NCI-H146 treated with DMSO at 0.1 percent for 48 hours (cell line): Measurements from ENCODE around the gene METTL22.
A peak's percentile ranks its signal among the peaks of the same experiment; 100 is the strongest.

Experiments used
- DNase-seq: peaks from one replicate; lab custom pipeline; 2025; ENCODE audit not compliant: unreplicated experiment; lab: John Stamatoyannopoulos, UW

Gene METTL22

GRCh38 chr16:8663192-8664089 is 41.9 kb downstream of the METTL22 start:
- DNase-seq, result no peak

GRCh38 chr16:8665529-8665928 is 44.0 kb downstream of the METTL22 start:
- no peak for DNase-seq

DNA sequence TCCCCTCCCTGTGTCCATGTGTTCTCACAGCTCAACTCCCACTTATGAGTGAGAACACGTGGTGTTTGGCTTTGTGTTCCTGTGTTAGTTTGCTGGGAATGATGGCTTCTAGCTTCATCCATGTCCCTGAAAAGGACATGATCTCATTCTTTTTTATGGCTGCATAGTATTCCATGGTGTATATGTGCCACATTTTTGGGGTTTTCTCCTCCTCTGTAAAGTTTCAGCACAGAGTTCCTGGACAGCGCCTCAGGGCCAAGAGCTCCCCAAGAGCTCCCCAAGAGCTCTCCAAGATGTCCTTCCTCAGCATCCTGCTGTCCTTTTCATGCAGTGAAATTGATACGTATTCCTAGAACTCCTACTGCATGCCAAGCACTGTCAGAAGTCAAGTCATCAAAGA is 46.0 kb downstream of the METTL22 start:
- DNase-seq, result no peak

DNA sequence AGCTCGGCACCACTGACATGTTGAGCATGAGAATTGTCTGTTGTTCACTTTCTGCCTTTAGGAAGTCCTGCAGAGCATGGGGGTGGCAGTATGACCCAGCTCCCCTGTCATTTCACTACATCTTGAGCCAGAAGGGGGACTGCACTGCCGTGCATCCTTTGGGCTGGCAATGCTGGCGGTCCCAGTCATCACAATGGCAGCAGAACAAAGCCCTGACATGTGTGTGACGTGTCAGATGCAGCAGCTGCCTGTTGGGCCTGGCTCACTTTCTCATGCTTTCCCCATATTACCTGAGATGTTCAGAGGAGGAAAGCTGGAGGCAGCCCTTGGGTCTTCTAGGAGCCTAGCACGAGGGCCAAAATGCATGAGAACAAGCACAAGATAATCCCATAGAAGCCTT is 46.6 kb downstream of the METTL22 start:
- no peak for DNase-seq

DNA sequence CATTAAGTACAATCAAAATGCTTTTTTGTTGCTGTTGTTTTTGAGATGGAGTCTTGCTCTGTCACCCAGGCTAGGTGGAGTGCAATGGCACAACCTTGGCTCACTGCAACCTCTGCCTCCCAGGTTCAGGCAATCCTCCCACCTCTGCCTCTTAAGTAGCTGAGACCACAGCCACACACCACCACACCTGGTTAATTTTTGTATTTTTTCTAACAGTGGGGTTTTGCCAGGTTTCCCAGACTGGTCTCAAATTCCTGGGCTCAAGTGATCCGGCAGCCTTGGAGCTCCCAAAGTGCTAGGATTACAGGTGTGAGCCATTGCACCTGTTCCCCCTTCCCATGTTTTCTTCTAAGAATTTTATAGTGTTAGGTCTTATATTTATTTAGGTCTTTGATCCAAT is 48.0 kb downstream of the METTL22 start:
- DNase-seq, result no peak

- no peak for DNase-seq
Measured at GRCh38 chr16:8670014-8670560, 48.6 kb downstream of the METTL22 start.

DNA sequence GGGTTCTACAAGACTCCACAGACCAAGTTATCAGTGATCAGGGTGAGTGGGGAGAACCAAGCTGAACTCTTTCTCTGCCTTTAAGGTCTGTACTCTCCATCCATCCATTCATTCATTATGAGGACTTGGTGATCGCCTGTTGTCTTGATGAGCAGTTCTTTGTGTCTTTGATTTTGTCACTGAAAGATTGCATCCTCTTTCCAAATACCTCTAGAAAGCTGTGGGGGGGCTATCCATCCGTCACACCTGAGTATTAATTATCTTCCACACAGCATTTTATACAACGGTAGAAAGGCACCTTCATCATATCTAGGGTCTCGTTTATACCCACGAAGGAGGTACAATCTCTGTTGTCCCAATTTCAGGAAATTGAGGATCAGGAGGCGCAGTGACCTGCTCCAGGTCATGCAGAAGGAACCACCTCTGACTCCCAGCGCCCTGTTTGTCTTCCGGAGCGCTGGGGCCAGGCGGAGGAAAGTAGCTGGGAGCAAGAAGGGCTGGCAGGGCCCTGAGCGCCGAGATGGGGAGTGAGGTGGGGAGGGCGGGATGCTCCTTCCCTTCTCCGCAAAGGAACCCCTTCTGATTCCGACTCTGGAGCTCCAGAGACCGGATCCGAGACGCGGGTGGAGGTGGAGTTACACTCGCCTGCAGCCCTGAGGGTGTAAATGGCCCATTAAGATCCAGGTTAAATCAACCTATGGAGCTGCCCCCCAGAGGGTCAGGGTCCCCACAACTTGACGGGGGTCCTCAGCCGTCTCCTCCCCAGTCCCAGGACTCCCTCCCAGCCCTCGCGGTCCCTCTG is 52.3 kb downstream of the METTL22 start:
- no peak for DNase-seq

GRCh38 chr16:8674413-8675022 is 53.0 kb downstream of the METTL22 start, which contains the start of gene ABAT:
Gene ABAT, plus strand, starts transcription at chr16:8674617. Its CDS starts 61,123 bp downstream, at chr16:8735740.
- DNase-seq, result peak; percentile 73

GRCh38 chr16:8675183-8676159 is 54.0 kb downstream of the METTL22 start:
- no peak for DNase-seq

GRCh38 chr16:8676160-8676547 is 54.7 kb downstream of the METTL22 start:
- DNase-seq, result no peak

- DNase-seq, result no peak
Measured at GRCh38 chr16:8676737-8677375, 55.4 kb downstream of the METTL22 start.

DNA sequence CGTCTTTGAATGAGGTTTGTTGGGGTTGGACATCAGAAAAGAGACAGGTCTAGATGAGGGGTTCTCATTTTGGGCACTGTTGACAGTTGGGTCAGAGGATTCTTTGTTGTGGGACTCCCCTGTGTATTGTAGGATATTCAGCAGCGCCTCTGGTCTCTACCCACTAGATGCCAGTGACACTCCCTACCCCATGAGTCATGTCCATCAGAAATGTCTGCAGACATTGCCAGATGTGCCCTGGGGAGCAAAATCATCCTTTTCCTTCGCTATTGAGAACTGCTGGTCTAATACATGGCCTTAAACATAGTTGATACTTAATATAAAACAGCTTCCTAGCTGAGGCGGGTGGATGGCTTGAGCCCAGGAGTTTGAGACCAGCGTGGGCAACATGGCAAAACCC is 56.0 kb downstream of the METTL22 start:
- DNase-seq, result no peak

GRCh38 chr16:8678068-8678927 is 56.8 kb downstream of the METTL22 start:
- DNase-seq, result no peak

DNA sequence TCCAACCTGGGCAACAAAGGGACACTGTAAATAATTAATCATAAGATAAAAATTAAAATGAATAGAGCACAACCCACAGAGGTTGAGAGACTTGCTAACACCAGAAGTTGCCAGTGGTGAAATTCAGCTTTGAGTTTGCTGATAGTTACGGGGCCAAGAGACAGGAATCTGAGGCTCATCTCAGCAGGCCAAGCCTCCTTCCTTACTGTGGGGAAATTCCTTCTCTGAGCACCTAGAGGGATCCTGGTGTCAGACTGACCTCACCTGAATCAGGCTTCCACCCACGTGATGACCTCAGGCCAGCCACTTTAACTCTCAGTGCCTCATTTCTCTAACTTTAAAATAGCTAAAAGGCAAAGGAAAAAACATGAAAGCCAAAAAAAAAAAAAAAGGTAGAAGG is 57.7 kb downstream of the METTL22 start:
- DNase-seq, result no peak

GRCh38 chr16:8682551-8683259 is 61.2 kb downstream of the METTL22 start:
- no peak for DNase-seq

GRCh38 chr16:8683640-8684039 is 62.1 kb downstream of the METTL22 start:
- no peak for DNase-seq

GRCh38 chr16:8685617-8686016 is 64.1 kb downstream of the METTL22 start:
- DNase-seq, result no peak

DNA sequence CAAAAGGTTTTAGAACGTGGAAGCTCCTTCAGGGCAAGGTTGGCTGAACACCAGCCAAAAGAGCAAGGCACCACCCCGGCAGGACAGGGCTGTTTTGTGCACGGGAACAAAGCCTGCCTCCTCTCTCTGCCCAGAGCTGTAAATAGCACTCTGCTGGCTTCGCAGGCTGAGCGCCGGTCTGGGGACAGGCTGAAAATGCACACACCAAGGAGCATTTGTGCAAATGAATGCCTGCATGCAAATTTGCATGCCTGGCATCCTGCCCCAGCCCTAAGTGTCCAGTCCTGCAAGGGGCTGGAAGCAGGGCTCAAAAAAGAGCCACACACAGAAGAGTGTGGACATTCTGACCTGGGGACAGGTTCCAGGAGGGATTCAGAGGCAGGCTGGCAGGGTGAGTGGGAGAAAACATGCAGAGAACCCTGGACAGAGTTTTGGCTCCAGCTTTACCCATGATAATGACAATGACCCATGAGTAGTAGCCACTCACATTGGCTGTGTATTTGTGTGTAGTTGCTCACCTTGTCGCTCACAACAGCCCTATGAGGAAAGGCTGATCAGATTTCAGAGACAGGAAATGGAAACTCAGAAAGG is 64.6 kb downstream of the METTL22 start:
- no peak for DNase-seq
